Ishikawa (cell line): ENCODE data around the gene SPOCK1.

ENCODE experiments used
- CEBPB ChIP-seq: IDR thresholded peaks from 2 replicates; pipeline ENCODE4 v1.6.1; 2012
- CREB1 ChIP-seq: IDR thresholded peaks from 2 replicates; pipeline ENCODE4 v1.6.1; 2012; ENCODE audit warnings: low read depth
- EGR1 ChIP-seq: IDR thresholded peaks from 2 replicates; pipeline ENCODE4 v1.6.1; 2012
- EP300 ChIP-seq: IDR thresholded peaks from 2 replicates; pipeline ENCODE4 v1.6.1; 2012; ENCODE audit warnings: borderline replicate concordance
- FOXM1 ChIP-seq: IDR thresholded peaks from 2 replicates; pipeline ENCODE4 v1.6.1; 2012; ENCODE audit warnings: low read depth, borderline replicate concordance
- NFIC ChIP-seq: IDR thresholded peaks from 2 replicates; pipeline ENCODE4 v1.6.1; 2012
- RAD21 ChIP-seq: IDR thresholded peaks from 2 replicates; pipeline ENCODE4 v1.6.1; 2012; ENCODE audit warnings: low read depth
- REST ChIP-seq: IDR thresholded peaks from 2 replicates; pipeline ENCODE4 v1.6.1; 2012; ENCODE audit warnings: low read depth, mild to moderate bottlenecking
- TAF1 ChIP-seq: IDR thresholded peaks from 2 replicates; pipeline ENCODE4 v1.6.1; 2012; ENCODE audit warnings: low read depth, mild to moderate bottlenecking
- TCF12 ChIP-seq: IDR thresholded peaks from 2 replicates; pipeline ENCODE4 v1.6.1; 2012; ENCODE audit warnings: low read depth
- TEAD4 ChIP-seq: IDR thresholded peaks from 2 replicates; pipeline ENCODE4 v1.6.1; 2012
- YY1 ChIP-seq: IDR thresholded peaks from 2 replicates; pipeline ENCODE4 v1.6.1; 2012; ENCODE audit warnings: low read depth
- ZBTB7A ChIP-seq: IDR thresholded peaks from 2 replicates; pipeline ENCODE4 v1.6.1; 2012; ENCODE audit warnings: low read depth
- TF ChIP-seq, protein P1 (sequence below): IDR thresholded peaks from 2 replicates; pipeline ENCODE4 v1.6.1; 2012
- TF ChIP-seq, protein P2 (sequence below): IDR thresholded peaks from 2 replicates; pipeline ENCODE4 v1.6.1; 2012

The SPOCK1 gene

GRCh38 chr5:137252512-137252911, 246.6 kb downstream of the SPOCK1 start:
- TF ChIP-seq ZBTB7A = no peak
- no peak for TF ChIP-seq TCF12
- TF ChIP-seq, protein P1, sequence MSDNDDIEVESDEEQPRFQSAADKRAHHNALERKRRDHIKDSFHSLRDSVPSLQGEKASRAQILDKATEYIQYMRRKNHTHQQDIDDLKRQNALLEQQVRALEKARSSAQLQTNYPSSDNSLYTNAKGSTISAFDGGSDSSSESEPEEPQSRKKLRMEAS = no peak

- TF ChIP-seq CREB1 (no peak), TEAD4 (no peak), YY1 (no peak), EP300 (no peak), TCF12 (no peak)
Observed at GRCh38 chr5:137250421-137250820, 248.7 kb downstream of the SPOCK1 start.

DNA sequence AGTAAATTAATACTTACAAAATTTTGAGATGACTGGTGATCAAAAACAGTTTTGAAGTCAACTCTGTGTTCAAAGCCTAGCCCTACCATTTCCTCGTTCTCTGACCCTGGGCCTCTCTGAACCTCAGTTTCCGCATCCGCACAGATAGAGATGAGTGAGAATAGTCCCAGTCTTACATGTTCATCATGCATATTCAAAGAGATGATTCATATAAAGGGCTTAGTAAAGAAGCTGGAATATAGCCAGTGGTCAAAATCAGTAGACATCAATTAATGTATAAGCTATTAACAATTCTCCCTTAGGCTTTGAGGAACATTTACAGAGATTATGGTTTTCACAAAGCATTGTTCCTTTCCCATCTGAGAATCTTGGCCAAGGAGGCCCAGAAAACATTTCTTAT, 250.6 kb downstream of the SPOCK1 start:
- TF ChIP-seq NFIC (no peak), TCF12 (no peak), EGR1 (no peak), FOXM1 (no peak), CEBPB (no peak), RAD21 (no peak)
- TF ChIP-seq, protein P2, sequence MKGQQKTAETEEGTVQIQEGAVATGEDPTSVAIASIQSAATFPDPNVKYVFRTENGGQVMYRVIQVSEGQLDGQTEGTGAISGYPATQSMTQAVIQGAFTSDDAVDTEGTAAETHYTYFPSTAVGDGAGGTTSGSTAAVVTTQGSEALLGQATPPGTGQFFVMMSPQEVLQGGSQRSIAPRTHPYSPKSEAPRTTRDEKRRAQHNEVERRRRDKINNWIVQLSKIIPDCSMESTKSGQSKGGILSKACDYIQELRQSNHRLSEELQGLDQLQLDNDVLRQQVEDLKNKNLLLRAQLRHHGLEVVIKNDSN = no peak

DNA sequence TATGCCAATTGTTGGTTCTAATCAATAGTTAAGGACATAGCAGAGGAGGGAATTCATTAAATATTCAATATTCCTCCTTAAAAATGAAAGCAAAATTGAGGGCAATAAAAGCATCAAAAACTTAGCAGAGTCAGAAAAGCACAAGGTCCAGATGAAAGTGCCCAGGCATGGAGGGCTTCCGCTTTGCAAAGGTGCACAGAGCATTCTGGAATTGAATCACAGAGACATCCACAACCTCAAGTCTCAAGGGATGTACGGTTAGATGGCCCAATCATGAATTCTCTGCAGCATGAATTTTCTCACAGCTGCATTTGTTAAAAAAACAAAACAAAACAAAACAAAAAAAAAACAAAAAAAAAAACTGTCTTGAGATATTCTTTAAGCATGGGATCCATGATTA, 253.7 kb downstream of the SPOCK1 start:
- no peak for TF ChIP-seq EP300
- TF ChIP-seq RAD21 = no peak
- no peak for TF ChIP-seq REST
- TF ChIP-seq CEBPB = no peak
- TF ChIP-seq NFIC = no peak
- no peak for TF ChIP-seq EGR1
- TF ChIP-seq YY1 = no peak
- TF ChIP-seq, protein P1 = no peak
- TF ChIP-seq ZBTB7A = no peak
- no peak for TF ChIP-seq FOXM1
- TF ChIP-seq, protein P2 = no peak
- no peak for TF ChIP-seq TEAD4
- no peak for TF ChIP-seq TAF1
- TF ChIP-seq TCF12 = no peak
- no peak for TF ChIP-seq CREB1

DNA sequence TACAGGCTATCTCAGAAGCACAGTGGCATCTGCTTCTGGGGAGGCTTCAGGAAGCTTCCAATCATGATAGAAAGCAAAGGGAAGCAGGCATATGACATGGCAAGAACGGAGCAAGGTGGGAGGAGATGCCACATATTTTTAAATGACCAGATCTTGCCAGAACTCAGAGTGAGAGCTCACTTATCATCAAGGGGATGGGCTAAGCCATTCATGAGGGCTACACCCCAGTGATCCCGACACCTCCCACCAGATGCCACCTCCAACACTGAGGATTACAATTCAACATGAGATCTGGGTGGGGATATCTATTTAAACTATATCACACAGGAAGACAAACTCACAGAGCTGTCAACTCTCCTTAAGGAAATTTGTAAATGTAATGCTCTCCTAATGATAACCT, 258.8 kb downstream of the SPOCK1 start:
- TF ChIP-seq RAD21 (no peak), CREB1 (no peak), EP300 (no peak), TEAD4 (no peak), NFIC (no peak), CEBPB (no peak), REST (no peak), TCF12 (no peak), ZBTB7A (no peak), EGR1 (no peak), YY1 (no peak), TAF1 (no peak), FOXM1 (no peak)
- TF ChIP-seq, protein P2 = no peak
- TF ChIP-seq, protein P1 = no peak

- TF ChIP-seq EP300 (no peak), YY1 (no peak), ZBTB7A (no peak), TEAD4 (no peak), NFIC (no peak), TCF12 (no peak), TAF1 (no peak), REST (no peak)
Observed at GRCh38 chr5:137236849-137237507, 262.1 kb downstream of the SPOCK1 start.
